Measurements from ENCODE around the gene DENND1C. TPM values are rescaled to one million over a fixed set of nuclear protein-coding genes. Genes with fewer than 3 reads are reported as not detected.

DENND1C gene
- total and polyA plus RNA-seq, 2 of the 8 experiments (the other 6 are each of a cell fraction or from before 2014, with no cell fraction given), result 3.6 to 4.0 TPM

GRCh38 chr19:6433165-6433564 lies 48.4 kb downstream of the DENND1C start (continued):
- TF ChIP-seq CHD7 (IDR thresholded peaks at IDR 0.05; ENCODE audit: insufficient replicate concordance, low read length) (no peak), YY1 (IDR thresholded peaks at IDR 0.05; ENCODE audit: low read depth, low read length) (no peak)
